Smooth muscle cell (in vitro differentiated cells): ENCODE data around the gene BPIFB2. TPM values are rescaled to one million over a fixed set of nuclear protein-coding genes. Genes with fewer than 3 reads are reported as not detected.

Source experiments
- DNase-seq: peaks from one replicate; lab custom pipeline; 2025; ENCODE audit not compliant: unreplicated experiment; lab: John Stamatoyannopoulos, UW
- H2AFZ ChIP-seq: fragments of 200-600 bp; sonication (generic); 2 replicates; pipeline ENCODE4 v1.6.0; 2016; ENCODE audit warnings: antibody characterized with exemption, low read depth, mild to moderate bottlenecking
- H3F3A ChIP-seq: fragments of 200-600 bp; sonication (generic); 2 replicates; pipeline ENCODE4 v1.6.0; 2017; ENCODE audit warnings: antibody characterized with exemption, low read depth
- H3K27ac ChIP-seq: fragments of 200-600 bp; sonication (generic); 2 replicates; pipeline ENCODE4 v1.5.1; 2016; ENCODE audit warnings: low read depth, mild to moderate bottlenecking
- H3K27me3 ChIP-seq: fragments of 200-600 bp; sonication (generic); 2 replicates; pipeline ENCODE4 v1.6.1; 2016; ENCODE audit warnings: low read depth, mild to moderate bottlenecking
- H3K36me3 ChIP-seq: fragments of 200-600 bp; sonication (generic); 2 replicates; pipeline ENCODE4 v1.5.1; 2016; ENCODE audit warnings: low read depth
- H3K4me1 ChIP-seq: fragments of 200-600 bp; sonication (generic); 2 replicates; pipeline ENCODE4 v1.5.1; 2016; ENCODE audit warnings: low read depth
- H3K4me2 ChIP-seq: fragments of 200-600 bp; sonication (generic); 2 replicates; pipeline ENCODE4 v1.6.0; 2016; ENCODE audit warnings: mild to moderate bottlenecking
- H3K4me3 ChIP-seq: fragments of 200-600 bp; sonication (generic); 2 replicates; pipeline ENCODE4 v1.5.1; 2016; ENCODE audit warnings: mild to moderate bottlenecking
- H3K79me2 ChIP-seq: fragments of 200-600 bp; sonication (generic); 2 replicates; pipeline ENCODE4 v1.6.0; 2016; ENCODE audit warnings: low read depth, mild to moderate bottlenecking
- H3K9ac ChIP-seq: fragments of 200-600 bp; sonication (generic); 2 replicates; pipeline ENCODE4 v1.6.0; 2016; ENCODE audit warnings: low read depth
- H3K9me3 ChIP-seq: fragments of 200-600 bp; sonication (generic); replicated peaks from 2 replicates; pipeline ENCODE4 v1.5.1; 2016; ENCODE audit warnings: low read depth
- H4K20me1 ChIP-seq: fragments of 200-600 bp; sonication (generic); 2 replicates; pipeline ENCODE4 v1.6.0; 2016; ENCODE audit warnings: low read depth
- WGBS: methylation state at CpG from one replicate; pipeline ENCODE4 v1.1.7; 2016; ENCODE audit warnings: low lambda C conversion rate; 5-methylcytosine and 5-hydroxymethylcytosine counted together
- polyA plus RNA-seq: library from polyadenylated mRNA; unstranded; fragments of >200 nt; fragmentation: Nextera tagmentation; extraction: Ambion mirVana; gene quantifications from 2 replicates; pipeline ENCODE4 v1.2.1, GENCODE V29; 2016
- total RNA-seq: library from RNA; depleted of rRNA; stranded (reverse); fragments of >200 nt; gene quantifications from 2 replicates; pipeline ENCODE4 v1.2.3, GENCODE V29; 2014
- TF ChIP-seq, protein P1 (sequence below): fragments of 200-600 bp; sonication (generic); IDR thresholded peaks from 2 replicates; pipeline ENCODE4 v1.5.1; 2017; ENCODE audit warnings: borderline replicate concordance, mild to moderate bottlenecking, antibody characterized with exemption; ENCODE audit not compliant: insufficient read depth, poor library complexity, severe bottlenecking

The BPIFB2 gene
- total and polyA plus RNA-seq, 2 experiments from 2014 or later: not detected

DNA sequence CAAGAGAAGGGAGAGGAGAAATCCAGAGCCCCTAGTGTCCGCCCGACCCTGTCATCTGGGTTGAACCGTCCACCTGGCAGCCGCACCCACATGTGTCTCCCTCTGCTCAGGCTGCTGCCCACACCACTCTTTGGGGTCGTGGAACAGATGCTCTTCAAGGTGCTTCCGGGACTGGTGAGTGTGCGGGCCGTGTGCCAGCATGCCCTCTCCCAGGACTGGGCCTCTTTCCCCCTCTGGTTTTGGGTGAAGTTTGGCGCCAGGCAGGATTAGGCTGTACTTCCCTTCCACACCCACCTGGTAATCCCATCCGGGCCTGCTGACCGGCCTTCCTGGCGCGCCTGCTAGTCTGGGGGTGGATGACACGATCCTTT, 54.1 kb downstream of the BPIFB2 start:
- no peaks in the 10 kb centered on the region for H4K20me1 ChIP-seq

DNA sequence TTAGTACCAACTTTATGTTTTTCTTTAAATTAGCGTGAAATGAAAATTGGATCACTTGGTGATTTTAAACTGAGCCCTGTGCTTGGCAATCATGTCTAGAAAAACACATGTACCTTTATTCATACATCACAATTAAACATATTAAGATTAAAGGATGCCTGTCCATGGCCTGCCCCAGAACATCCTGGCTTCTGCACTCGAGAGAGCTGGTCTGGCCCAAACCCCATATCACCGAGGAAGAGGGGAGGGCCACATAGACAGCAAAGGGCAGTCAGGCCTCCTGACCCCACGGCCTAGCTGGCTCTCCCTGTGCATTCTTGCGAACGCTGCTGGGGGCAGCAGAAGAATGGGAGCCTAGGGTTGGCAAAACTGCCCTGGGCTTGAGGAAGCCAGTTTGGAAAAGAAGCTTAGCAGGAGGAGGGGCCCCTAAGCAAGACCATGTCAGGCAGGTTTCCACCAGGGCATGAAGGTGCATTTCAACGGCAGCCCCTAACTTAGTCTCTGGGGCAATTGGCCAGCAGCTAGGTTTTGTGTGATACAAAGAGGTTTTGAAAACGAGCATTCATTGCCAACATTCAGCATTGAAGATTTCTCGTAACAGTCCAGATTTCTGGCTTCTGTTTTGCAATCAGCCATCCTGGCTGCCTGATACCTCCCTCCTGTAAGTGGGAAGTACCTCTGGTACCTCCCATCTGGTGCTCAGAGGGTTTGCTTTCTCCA, 54.8 kb downstream of the BPIFB2 start:
- TF ChIP-seq, protein P1, sequence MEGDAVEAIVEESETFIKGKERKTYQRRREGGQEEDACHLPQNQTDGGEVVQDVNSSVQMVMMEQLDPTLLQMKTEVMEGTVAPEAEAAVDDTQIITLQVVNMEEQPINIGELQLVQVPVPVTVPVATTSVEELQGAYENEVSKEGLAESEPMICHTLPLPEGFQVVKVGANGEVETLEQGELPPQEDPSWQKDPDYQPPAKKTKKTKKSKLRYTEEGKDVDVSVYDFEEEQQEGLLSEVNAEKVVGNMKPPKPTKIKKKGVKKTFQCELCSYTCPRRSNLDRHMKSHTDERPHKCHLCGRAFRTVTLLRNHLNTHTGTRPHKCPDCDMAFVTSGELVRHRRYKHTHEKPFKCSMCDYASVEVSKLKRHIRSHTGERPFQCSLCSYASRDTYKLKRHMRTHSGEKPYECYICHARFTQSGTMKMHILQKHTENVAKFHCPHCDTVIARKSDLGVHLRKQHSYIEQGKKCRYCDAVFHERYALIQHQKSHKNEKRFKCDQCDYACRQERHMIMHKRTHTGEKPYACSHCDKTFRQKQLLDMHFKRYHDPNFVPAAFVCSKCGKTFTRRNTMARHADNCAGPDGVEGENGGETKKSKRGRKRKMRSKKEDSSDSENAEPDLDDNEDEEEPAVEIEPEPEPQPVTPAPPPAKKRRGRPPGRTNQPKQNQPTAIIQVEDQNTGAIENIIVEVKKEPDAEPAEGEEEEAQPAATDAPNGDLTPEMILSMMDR: no peak
- Histone ChIP-seq H3F3A (no peaks in the 10 kb centered on the region), H3K9me3 (no peaks in the 10 kb centered on the region), H3K4me3 (no peak overlapping the region), H3K27ac (no peak overlapping the region), H3K4me1 (no peaks in the 10 kb centered on the region), H2AFZ (no peak overlapping the region), H4K20me1 (no peaks in the 10 kb centered on the region), H3K27me3 (no peaks in the 10 kb centered on the region), H3K79me2 (no peaks in the 10 kb centered on the region), H3K4me2 (no peak overlapping the region), H3K36me3 (no peaks in the 10 kb centered on the region), H3K9ac (no peak overlapping the region)
- WGBS: 78% methylated on average over 9 of the region's 9 CpGs
- DNase-seq: no peak

More for the DNA sequence above, 54.1 kb downstream of the BPIFB2 start:
- TF ChIP-seq, protein P1: no peak
- no peak overlapping the region for H3K27ac ChIP-seq
- H3K36me3 ChIP-seq: no peaks in the 10 kb centered on the region
- no peak overlapping the region for H3K9ac ChIP-seq
- no peak overlapping the region for H3K4me2 ChIP-seq
- DNase-seq: no peak
- no peak overlapping the region for H3K4me3 ChIP-seq
- H3K79me2 ChIP-seq: no peaks in the 10 kb centered on the region
- H3F3A ChIP-seq: no peaks in the 10 kb centered on the region
- H3K27me3 ChIP-seq: no peaks in the 10 kb centered on the region
- no peaks in the 10 kb centered on the region for H3K4me1 ChIP-seq
- no peaks in the 10 kb centered on the region for H3K9me3 ChIP-seq
- no peak overlapping the region for H2AFZ ChIP-seq
- WGBS: 90% methylated on average over 14 of the region's 14 CpGs

DNA sequence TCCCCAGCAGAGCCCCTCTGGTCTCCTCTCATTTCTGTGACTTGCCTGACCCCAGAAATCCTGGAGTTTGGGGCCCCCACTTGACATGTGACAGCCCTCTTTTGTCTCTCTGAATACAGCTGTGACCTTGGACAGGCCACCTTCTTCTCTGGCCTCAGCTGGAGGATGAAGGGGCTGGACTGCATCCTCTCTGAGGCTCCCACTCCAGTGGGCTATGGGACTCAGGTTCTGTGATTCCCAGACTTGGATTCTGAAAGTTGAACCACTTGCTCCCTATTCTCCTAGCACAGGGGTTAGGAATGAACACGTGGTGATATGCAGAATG, 55.3 kb downstream of the BPIFB2 start:
- Histone ChIP-seq H3K79me2 (no peaks in the 10 kb centered on the region), H3K27me3 (no peaks in the 10 kb centered on the region), H3K9ac (no peak overlapping the region), H3K27ac (no peak overlapping the region), H3F3A (no peaks in the 10 kb centered on the region), H3K36me3 (no peaks in the 10 kb centered on the region), H3K4me1 (no peaks in the 10 kb centered on the region), H2AFZ (no peak overlapping the region), H3K9me3 (no peaks in the 10 kb centered on the region), H4K20me1 (no peaks in the 10 kb centered on the region), H3K4me3 (no peak overlapping the region), H3K4me2 (no peak overlapping the region)
- WGBS: 77% methylated on average over 1 of the region's 1 CpG
- TF ChIP-seq, protein P1: no peak
- no peak for DNase-seq

DNA sequence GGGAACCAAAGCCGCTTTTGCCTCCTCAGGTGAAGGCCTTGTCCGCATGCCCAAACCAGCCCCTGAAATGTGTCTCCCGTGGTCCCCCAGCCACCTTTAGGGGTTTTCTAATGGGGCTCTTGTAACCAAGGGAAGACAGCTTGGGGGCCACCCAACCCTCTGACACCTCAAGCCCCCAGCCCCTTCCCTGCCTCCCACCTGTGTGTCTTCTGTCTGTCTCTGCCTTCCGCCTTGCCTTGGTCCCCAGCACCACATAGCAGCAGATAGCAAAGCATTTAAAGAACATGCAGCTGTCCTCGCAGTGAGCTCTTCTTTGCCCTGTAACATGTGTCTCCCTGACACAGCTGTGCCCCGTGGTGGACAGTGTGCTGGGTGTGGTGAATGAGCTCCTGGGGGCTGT, 55.8 kb downstream of the BPIFB2 start:
- DNase-seq: no peak
- Histone ChIP-seq H3K4me3 (no peak overlapping the region), H3K79me2 (no peaks in the 10 kb centered on the region), H3K9me3 (no peaks in the 10 kb centered on the region), H4K20me1 (no peaks in the 10 kb centered on the region), H3K27ac (no peak overlapping the region), H3K4me2 (no peak overlapping the region), H3K9ac (no peak overlapping the region), H3K4me1 (no peaks in the 10 kb centered on the region), H3K27me3 (no peaks in the 10 kb centered on the region), H3F3A (no peaks in the 10 kb centered on the region), H2AFZ (no peak overlapping the region), H3K36me3 (no peaks in the 10 kb centered on the region)
- TF ChIP-seq, protein P1: no peak
- 89% methylated on average over 6 of the region's 6 CpGs for WGBS
